GM19025 (cell line): Measurements from ENCODE around the gene OR4A47.
"Not testable (repeated sequence)": the region's sequence is repeated elsewhere in the genome, so short reads cannot be mapped to it uniquely, and the experiment has no call there.

Experiments used
- ATAC-seq: cut with Tn5 transposase; IDR thresholded peaks from one replicate; pipeline ENCODE4 v1.9.1; 2021; ENCODE audit warnings: mild to moderate bottlenecking, low read depth, moderate library complexity; ENCODE audit not compliant: unreplicated experiment

OR4A47 gene

DNA sequence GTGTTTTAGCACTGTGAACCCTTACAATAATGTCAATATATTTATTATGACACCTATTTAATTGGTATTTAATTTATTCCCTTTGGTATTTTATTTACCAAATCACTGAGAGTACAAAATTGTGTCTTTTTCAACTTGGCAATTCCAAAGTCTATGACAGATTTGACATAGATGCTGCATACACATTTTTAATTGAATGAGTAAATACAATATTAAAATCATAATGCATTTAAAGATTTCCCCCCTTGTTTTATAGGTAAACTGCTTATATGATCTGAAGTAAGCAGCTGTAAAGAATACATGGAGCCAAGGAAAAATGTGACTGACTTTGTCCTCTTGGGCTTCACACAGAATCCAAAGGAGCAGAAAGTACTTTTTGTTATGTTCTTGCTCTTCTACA is at the start of gene OR4A47:
Gene OR4A47, plus strand, starts transcription at position 301 of the 400 bp plus-strand sequence. Its CDS starts 0 bp downstream, at position 301.
- ATAC-seq, result not testable (repeated sequence)

DNA sequence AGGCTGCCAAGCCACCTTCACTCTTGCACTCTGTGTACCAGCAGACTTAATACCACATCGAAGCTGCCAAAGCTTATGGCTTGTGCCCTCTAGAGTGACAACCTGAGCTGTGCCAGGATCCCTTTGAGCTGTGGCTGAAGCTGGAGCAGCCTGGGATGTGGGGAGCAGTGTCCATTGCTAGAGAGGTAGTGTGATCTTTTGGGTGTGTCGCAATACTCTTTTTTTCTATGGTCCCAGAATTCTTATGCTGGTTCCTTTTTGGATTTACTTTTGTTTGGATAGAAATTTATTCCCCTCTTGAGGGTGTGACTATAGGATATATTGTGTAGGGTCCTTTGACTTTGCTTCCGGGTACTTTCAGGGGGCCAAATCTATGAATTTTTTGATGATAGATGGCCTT is 32.7 kb upstream of the OR4A47 start:
- not testable (repeated sequence) for ATAC-seq

DNA sequence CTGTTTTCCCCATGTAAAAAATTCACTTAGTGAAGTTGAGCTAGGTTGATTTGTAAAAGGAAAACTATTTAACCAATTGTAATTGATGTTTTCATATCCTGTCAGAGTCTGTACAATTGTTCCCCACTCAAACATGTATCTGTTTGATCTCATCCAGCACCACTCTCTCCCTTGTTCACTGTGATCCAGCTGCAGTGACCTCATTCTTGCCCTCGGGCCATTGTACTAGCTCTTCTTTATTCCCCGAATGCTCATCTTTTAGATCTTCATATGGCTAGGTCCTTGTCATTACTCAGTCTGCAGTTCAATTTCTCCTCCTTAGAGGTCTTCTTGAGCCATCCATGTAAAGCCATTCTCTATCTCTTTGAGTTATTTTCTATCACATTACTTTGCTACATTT is 14.6 kb upstream of the OR4A47 start:
- not testable (repeated sequence) for ATAC-seq

DNA sequence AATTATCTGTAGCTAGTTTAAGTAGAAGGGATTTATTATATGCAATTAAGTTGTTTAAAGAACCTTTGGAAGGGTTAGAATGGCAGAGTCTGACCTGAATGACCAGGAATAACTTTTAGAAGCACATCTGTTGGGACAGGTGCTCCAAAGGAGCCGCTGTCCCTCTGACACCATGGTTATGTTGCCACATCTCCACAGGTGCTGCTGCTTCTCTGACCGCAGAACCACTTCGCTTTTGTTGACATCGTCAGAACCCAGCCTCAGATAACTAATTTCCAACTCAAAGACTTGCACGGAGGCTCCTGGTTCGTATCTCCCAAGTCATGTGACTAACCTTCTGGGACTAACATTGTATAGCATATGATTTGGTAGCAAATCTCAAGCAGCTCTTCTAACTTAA is 13.9 kb upstream of the OR4A47 start:
- not testable (repeated sequence) for ATAC-seq

DNA sequence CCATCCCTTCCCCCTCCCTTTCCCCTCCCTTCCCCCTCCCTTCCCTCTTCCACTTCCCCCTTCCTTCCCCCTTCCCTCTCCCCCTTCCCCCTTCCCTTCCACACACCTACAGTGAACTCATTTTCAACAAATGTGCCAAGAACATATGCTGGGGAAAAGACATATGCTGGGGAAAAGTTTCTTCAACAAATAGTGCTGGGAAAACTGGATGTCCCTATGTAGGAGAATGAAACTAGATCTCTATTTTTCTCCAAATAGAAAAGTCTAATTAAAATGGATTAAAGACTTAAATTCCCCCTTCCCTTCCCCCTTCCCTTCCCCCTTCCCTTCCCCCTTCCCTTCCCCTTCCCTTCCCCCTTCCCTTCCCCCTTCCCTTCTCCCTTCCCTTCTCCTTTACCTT is 17.6 kb downstream of the OR4A47 start:
- not testable (repeated sequence) for ATAC-seq

- ATAC-seq, result no peak
Measured at GRCh38 chr11:48538991-48539390, 50.4 kb downstream of the OR4A47 start.
